H1 (cell line): ENCODE results near the gene SLC27A1. TPM values are rescaled to one million over a fixed set of nuclear protein-coding genes. Genes with fewer than 3 reads are reported as not detected.
A peak's percentile ranks its signal among the peaks of the same experiment; 100 is the strongest.

ENCODE experiments used
- CTCF ChIA-PET: fragments of 300-600 bp; sonication (Branson Sonifier 250); formaldehyde crosslinking; loops from one replicate; lab custom pipeline; 2021; ENCODE audit not compliant: partially characterized antibody; lab: Charles Lee
- POLR2A ChIA-PET: fragments of 300-600 bp; sonication (Branson Sonifier 250); formaldehyde crosslinking; loops from one replicate; lab custom pipeline; 2021; ENCODE audit warnings: inconsistent platforms; ENCODE audit not compliant: partially characterized antibody; lab: Charles Lee
- DNase-seq, 2 experiments: peaks; one replicate each; pipeline versions ENCODE4 v3.0.0 to v3.0.0-alpha.2; 2010 to 2022; ENCODE audit warnings: low spot score in 2 of 2, low read depth in 1 of 2, mixed read lengths in 1 of 2
- FAIRE-seq: peaks from 2 replicates; lab custom pipeline; 2011; peaks lifted over from hg19 to GRCh38; lab: Jason Lieb, UNC
- H2AFZ ChIP-seq: 2 replicates; pipeline ENCODE4 v1.8.1; 2012; ENCODE audit warnings: low read length, inconsistent platforms
- H2AK5ac ChIP-seq: 2 replicates; pipeline ENCODE4 v1.6.1; 2013; ENCODE audit warnings: low read depth, low read length
- H2BK120ac ChIP-seq: replicated peaks from 2 replicates; pipeline ENCODE3; 2013; ENCODE audit warnings: low read depth, low read length, inconsistent platforms
- H2BK12ac ChIP-seq: 2 replicates; pipeline ENCODE4 v1.6.1; 2013; ENCODE audit warnings: low read depth, low read length
- H2BK15ac ChIP-seq: 2 replicates; pipeline ENCODE4 v1.6.1; 2013; ENCODE audit warnings: low read length
- H2BK20ac ChIP-seq: 2 replicates; pipeline ENCODE4 v1.6.1; 2013; ENCODE audit warnings: low read length
- H2BK5ac ChIP-seq: 2 replicates; pipeline ENCODE4 v1.6.1; 2013; ENCODE audit warnings: low read depth, low read length
- H3K14ac ChIP-seq: 2 replicates; pipeline ENCODE4 v1.6.1; 2013; ENCODE audit warnings: inconsistent platforms; ENCODE audit not compliant: insufficient read length
- H3K18ac ChIP-seq: 2 replicates; pipeline ENCODE4 v1.6.1; 2013; ENCODE audit warnings: low read length; ENCODE audit errors: extremely low read depth
- H3K23ac ChIP-seq: 2 replicates; pipeline ENCODE4 v1.6.1; 2013; ENCODE audit warnings: inconsistent platforms; ENCODE audit not compliant: insufficient read length
- H3K23me2 ChIP-seq: 2 replicates; pipeline ENCODE4 v1.6.1; 2013; ENCODE audit warnings: low read depth, low read length
- H3K27ac ChIP-seq: 2 replicates; pipeline ENCODE4 v1.6.1; 2011; ENCODE audit warnings: low read depth, low read length, inconsistent platforms
- H3K27me3 ChIP-seq, 4 experiments: replicated peaks in 1 of 4; 1 replicate in 1 of 4; 2 replicates in 3 of 4; pipeline versions ENCODE4 v1.6.1 to v1.8.1; 2011 to 2013; ENCODE audit warnings: low read length in 3 of 4, mild to moderate bottlenecking in 3 of 4, inconsistent platforms in 2 of 4, mixed read lengths in 2 of 4, moderate library complexity in 1 of 4; ENCODE audit not compliant: control insufficient read depth in 3 of 4, insufficient read depth in 3 of 4; ENCODE audit errors: extremely low read depth in 1 of 4
- H3K36me3 ChIP-seq, 4 experiments: 2 replicates each; pipeline versions ENCODE4 v1.6.1 to v1.8.1; 2011 to 2013; ENCODE audit warnings: mild to moderate bottlenecking in 4 of 4, low read length in 3 of 4, moderate library complexity in 2 of 4, control low read depth in 1 of 4, inconsistent platforms in 1 of 4; ENCODE audit not compliant: insufficient read depth in 4 of 4, control insufficient read depth in 2 of 4
- H3K4ac ChIP-seq: replicated peaks from 2 replicates; pipeline ENCODE3; 2013; ENCODE audit warnings: low read length, low read depth, mixed read lengths, inconsistent platforms; ENCODE audit not compliant: insufficient read length
- H3K4me1 ChIP-seq, 4 experiments: replicated peaks in 1 of 4; 1 replicate in 1 of 4; 2 replicates in 3 of 4; pipeline versions ENCODE4 v1.6.1 to v1.8.1; 2011 to 2013; ENCODE audit warnings: low read length in 3 of 4, inconsistent platforms in 2 of 4, mixed read lengths in 1 of 4; ENCODE audit not compliant: insufficient read depth in 4 of 4, control insufficient read depth in 3 of 4
- H3K4me2 ChIP-seq, 2 experiments: 2 replicates each; pipeline versions ENCODE4 v1.6.1 to v1.8.1; 2011 to 2013; ENCODE audit warnings: low read depth in 2 of 2, low read length in 2 of 2, control low read depth in 1 of 2, inconsistent platforms in 1 of 2, mild to moderate bottlenecking in 1 of 2; ENCODE audit not compliant: insufficient read depth in 1 of 2
- H3K4me3 ChIP-seq, 4 experiments: fragments of 200-600, 300-600 bp in 1 of 4; sonication (generic), shearing (Covaris generic), sonication (Bioruptor Twin) in 1 of 4; 2 replicates each; pipeline versions ENCODE4 v1.5.1 to v1.8.1; 2011 to 2016; ENCODE audit warnings: low read length in 4 of 4, low read depth in 3 of 4, control low read depth in 2 of 4, inconsistent platforms in 2 of 4, mild to moderate bottlenecking in 2 of 4, mixed read lengths in 1 of 4, moderate library complexity in 1 of 4; ENCODE audit not compliant: insufficient read depth in 2 of 4; ENCODE audit errors: extremely low read depth in 1 of 4
- H3K56ac ChIP-seq: replicated peaks from 2 replicates; pipeline ENCODE3; 2013; ENCODE audit warnings: low read depth, mild to moderate bottlenecking, mixed read lengths, low read length, inconsistent platforms; ENCODE audit not compliant: insufficient read length
- H3K79me1 ChIP-seq: 2 replicates; pipeline ENCODE4 v1.6.1; 2013; ENCODE audit warnings: low read depth, low read length, control low read depth
- H3K79me2 ChIP-seq, 2 experiments: 2 replicates each; pipeline versions ENCODE4 v1.6.1 to v1.8.1; 2012 to 2013; ENCODE audit warnings: low read length in 2 of 2, mild to moderate bottlenecking in 2 of 2, inconsistent platforms in 1 of 2; ENCODE audit not compliant: insufficient read depth in 2 of 2, control insufficient read depth in 1 of 2
- H3K9ac ChIP-seq, 4 experiments: replicated peaks in 1 of 4; 1 replicate in 1 of 4; 2 replicates in 3 of 4; pipeline versions ENCODE4 v1.6.1 to v1.8.1; 2011 to 2013; ENCODE audit warnings: low read depth in 3 of 4, low read length in 3 of 4, control low read depth in 2 of 4, mild to moderate bottlenecking in 2 of 4, moderate library complexity in 2 of 4, inconsistent platforms in 1 of 4; ENCODE audit errors: extremely low read depth in 1 of 4
- H3K9me3 ChIP-seq, 2 experiments: 2 replicates each; pipeline versions ENCODE4 v1.6.1 to v1.8.1; 2012 to 2013; ENCODE audit warnings: mild to moderate bottlenecking in 2 of 2, moderate library complexity in 2 of 2, control low read depth in 1 of 2, inconsistent platforms in 1 of 2, low read depth in 1 of 2, low read length in 1 of 2, mixed read lengths in 1 of 2; ENCODE audit not compliant: insufficient read depth in 2 of 2
- H4K20me1 ChIP-seq, 2 experiments: replicated peaks in 1 of 2; 2 replicates each; pipeline versions ENCODE3 to v1.8.1; 2011 to 2013; ENCODE audit warnings: inconsistent platforms in 2 of 2, low read length in 2 of 2, mild to moderate bottlenecking in 1 of 2; ENCODE audit not compliant: insufficient read depth in 2 of 2, control insufficient read depth in 1 of 2
- H4K5ac ChIP-seq: 2 replicates; pipeline ENCODE4 v1.6.1; 2013; ENCODE audit warnings: low read length, low read depth, mixed read lengths, inconsistent platforms; ENCODE audit not compliant: insufficient read length
- H4K8ac ChIP-seq: 2 replicates; pipeline ENCODE4 v1.8.0; 2013; ENCODE audit warnings: mild to moderate bottlenecking, moderate library complexity, low read length, inconsistent platforms; ENCODE audit not compliant: insufficient read depth; ENCODE audit errors: extremely low read depth
- H4K91ac ChIP-seq: replicated peaks from 2 replicates; pipeline ENCODE3; 2013; ENCODE audit warnings: low read length, mixed read lengths, inconsistent platforms; ENCODE audit not compliant: insufficient read length
- CBX8 ChIP-seq: fragments of 300-800, 300-1000 bp; sonication (generic); IDR thresholded peaks from 2 replicates; pipeline ENCODE4 v1.7.1; 2016; ENCODE audit warnings: low read depth, low read length, borderline replicate concordance
- FOSL1 ChIP-seq: IDR thresholded peaks from 2 replicates; pipeline ENCODE4 v1.6.1; 2011; ENCODE audit warnings: mild to moderate bottlenecking, low read depth, low read length, moderate library complexity; ENCODE audit not compliant: insufficient read depth
- JUN ChIP-seq: IDR thresholded peaks from 2 replicates; pipeline ENCODE4 v1.6.1; 2011; ENCODE audit warnings: low read depth, mild to moderate bottlenecking, improper control_type of control experiment, low read length
- JUND ChIP-seq: IDR thresholded peaks from 2 replicates; pipeline ENCODE4 v1.6.1; 2011; ENCODE audit warnings: mild to moderate bottlenecking, improper control_type of control experiment, low read length
- KDM1A ChIP-seq: fragments of 200-600, 300-600 bp; sonication (generic); IDR thresholded peaks from 2 replicates; pipeline ENCODE4 v1.7.1; 2016; ENCODE audit warnings: mild to moderate bottlenecking, low read length, borderline replicate concordance
- PHF8 ChIP-seq: fragments of 200-600 bp; sonication (generic); conservative IDR thresholded peaks from 2 replicates; pipeline ENCODE4 v1.7.1; 2012; ENCODE audit warnings: low read depth, mild to moderate bottlenecking, inconsistent platforms, low read length, moderate library complexity
- RBBP5 ChIP-seq: IDR thresholded peaks from 2 replicates; pipeline ENCODE4 v1.7.1; 2012; ENCODE audit warnings: low read depth, mild to moderate bottlenecking, inconsistent platforms, low read length, moderate library complexity, borderline replicate concordance
- RFX5 ChIP-seq: IDR thresholded peaks from 2 replicates; pipeline ENCODE4 v1.6.1; 2011; ENCODE audit warnings: low read depth, low read length, improper control_type of control experiment, borderline replicate concordance
- RXRA ChIP-seq: IDR thresholded peaks from 2 replicates; pipeline ENCODE4 v1.6.1; 2011; ENCODE audit warnings: low read depth, mild to moderate bottlenecking, low read length, moderate library complexity; ENCODE audit not compliant: insufficient read depth
- SP1 ChIP-seq: IDR thresholded peaks from 2 replicates; pipeline ENCODE4 v1.6.1; 2011; ENCODE audit warnings: low read depth, low read length
- WGBS, 2 experiments: shearing (Covaris generic) in 1 of 2; methylation state at CpG; one replicate each; pipeline versions ENCODE4 v1.1.6 to v1.1.7; 2013 to 2015; ENCODE audit warnings: low lambda C conversion rate in 2 of 2, mixed read lengths in 2 of 2, inconsistent platforms in 1 of 2, low coverage in 1 of 2, missing lambda C conversion rate in 1 of 2; ENCODE audit not compliant: insufficient replicate concordance in 2 of 2, insufficient coverage in 1 of 2, insufficient read length in 1 of 2; ENCODE audit errors: extremely low coverage in 1 of 2, missing lambda C conversion rate in 1 of 2; 5-methylcytosine and 5-hydroxymethylcytosine counted together
- polyA plus RNA-seq, 7 experiments: library from polyadenylated mRNA; depleted of rRNA in 3 of 7; stranded (reverse) in 5 of 7; unstranded in 2 of 7; fragments of >200 nt in 5 of 7; fragments of 200-250 nt in 2 of 7; gene quantifications; 1 replicate in 5 of 7; 2 replicates in 1 of 7; 4 replicates in 1 of 7; pipeline versions ENCODE4 v1.2.1 to v1.2.3, GENCODE V29; 2011 to 2013; ENCODE audit warnings: missing spikeins in 2 of 7, mixed read lengths in 2 of 7
- total RNA-seq: library from RNA; stranded (reverse); fragmentation: NEBNext Ultra II Directional; extraction: Animal tissue kit (Norgen Biotek cat#: 25700); gene quantifications from 2 replicates; pipeline ENCODE4 v1.2.1, GENCODE V29; 2021

SLC27A1 gene
- total and polyA plus RNA-seq, 2 of the 8 experiments (the other 6 are each of a cell fraction or from before 2014, with no cell fraction given), result 7.5 to 9.1 TPM

DNA sequence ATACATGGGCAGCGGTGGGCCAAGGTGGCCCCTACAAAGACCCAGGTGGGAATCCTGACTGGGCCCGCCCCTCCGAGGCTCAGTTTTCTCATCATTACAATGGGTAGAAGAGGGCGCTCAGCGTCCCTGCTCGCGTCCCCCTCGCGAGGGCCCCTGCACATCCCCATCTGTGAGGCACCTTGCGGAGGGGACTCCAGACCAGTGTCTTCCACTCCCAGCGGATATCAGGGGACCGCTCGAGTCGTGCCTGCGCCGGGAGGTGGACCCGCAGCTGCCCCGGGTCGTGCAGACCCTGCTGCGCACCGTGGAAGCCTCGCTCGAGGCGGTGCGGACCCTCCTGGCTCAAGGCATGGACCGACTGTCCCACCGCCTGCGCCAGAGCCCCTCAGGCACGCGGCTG lies 69.8 kb downstream of the SLC27A1 start:
- Histone ChIP-seq H3K4me3 (0 out of 8 replicates have a peak overlapping the region, but pooled peaks of 1 of the 4 experiments have one; percentile 16), H3K4ac (no peak overlapping the region), H4K91ac (no peak overlapping the region), H3K9me3 (no peaks in the 10 kb centered on the region; a peak in 1 of 4 replicates), H3K79me1 (no peaks in the 10 kb centered on the region), H2AK5ac (no peak overlapping the region), H3K27ac (no peak overlapping the region), H3K23me2 (peaks cover 7% of the 10 kb centered on the region; the same call in 1 of the 2 replicates), H3K18ac (peak overlapping the region; percentile 60; the same call in 1 of the 2 replicates), H3K9ac (no peak overlapping the region), H2BK12ac (peak overlapping the region; percentile 97; the same call in 1 of the 2 replicates), H3K4me1 (no peaks in the 10 kb centered on the region; a peak in 2 of 7 replicates), H3K56ac (no peak overlapping the region), H3K27me3 (peaks cover 0 to 6% (median 3%) of the 10 kb centered on the region in 4 experiments; a peak in 3 of 7 replicates), H2BK5ac (no peak overlapping the region), H2AFZ (no peak overlapping the region), H4K8ac (peak overlapping the region; percentile 83), H4K20me1 (peaks cover 0 to 3% of the 10 kb centered on the region in 2 experiments), H3K36me3 (no peaks in the 10 kb centered on the region), H3K79me2 (no peaks in the 10 kb centered on the region), H4K5ac (peak overlapping the region; percentile 7), H2BK15ac (no peak overlapping the region), H2BK120ac (no peak overlapping the region), H3K4me2 (no peak overlapping the region), H3K23ac (no peak overlapping the region), H3K14ac (no peak overlapping the region), H2BK20ac (no peak overlapping the region)
- ChIA-PET CTCF (interaction anchor here (1.6 to 5.3 kb wide), 2 partner anchors 22 to 33 kb away, joined by 7 to 20 read pairs; no protein-coding TSS in a partner anchor), POLR2A (interaction anchor here (0.5 kb wide), 1 partner anchor 14 kb away, joined by 5 read pairs; no protein-coding TSS in a partner anchor)
- no peak for FAIRE-seq
- no peak for DNase-seq
- 90% methylated on average over 27 of the region's 30 CpGs; no CpG with 5 or more reads in 1 of the 2 experiments for WGBS, 2 experiments
- no peak for TF ChIP-seq RFX5
- TF ChIP-seq SP1, result 0 out of 2 replicates have a peak, but pooled peaks have one; percentile 0
- no peak for TF ChIP-seq JUND
- TF ChIP-seq RXRA, result no peak
- TF ChIP-seq JUN, result no peak
- TF ChIP-seq FOSL1, result no peak
- 0 out of 2 replicates have a peak, but pooled peaks have one; percentile 13 for TF ChIP-seq RBBP5
- no peak for TF ChIP-seq PHF8
- TF ChIP-seq KDM1A, result peak; percentile 83; the same call in 1 of the 2 replicates
- no peak for TF ChIP-seq CBX8
